DMS114 treated with DMSO at 0.1 percent for 48 hours (cell line): ENCODE data around the gene C10orf90.

Experiments used
- DNase-seq: peaks from one replicate; lab custom pipeline; 2025; ENCODE audit not compliant: unreplicated experiment; lab: John Stamatoyannopoulos, UW

C10orf90 gene, protein sequence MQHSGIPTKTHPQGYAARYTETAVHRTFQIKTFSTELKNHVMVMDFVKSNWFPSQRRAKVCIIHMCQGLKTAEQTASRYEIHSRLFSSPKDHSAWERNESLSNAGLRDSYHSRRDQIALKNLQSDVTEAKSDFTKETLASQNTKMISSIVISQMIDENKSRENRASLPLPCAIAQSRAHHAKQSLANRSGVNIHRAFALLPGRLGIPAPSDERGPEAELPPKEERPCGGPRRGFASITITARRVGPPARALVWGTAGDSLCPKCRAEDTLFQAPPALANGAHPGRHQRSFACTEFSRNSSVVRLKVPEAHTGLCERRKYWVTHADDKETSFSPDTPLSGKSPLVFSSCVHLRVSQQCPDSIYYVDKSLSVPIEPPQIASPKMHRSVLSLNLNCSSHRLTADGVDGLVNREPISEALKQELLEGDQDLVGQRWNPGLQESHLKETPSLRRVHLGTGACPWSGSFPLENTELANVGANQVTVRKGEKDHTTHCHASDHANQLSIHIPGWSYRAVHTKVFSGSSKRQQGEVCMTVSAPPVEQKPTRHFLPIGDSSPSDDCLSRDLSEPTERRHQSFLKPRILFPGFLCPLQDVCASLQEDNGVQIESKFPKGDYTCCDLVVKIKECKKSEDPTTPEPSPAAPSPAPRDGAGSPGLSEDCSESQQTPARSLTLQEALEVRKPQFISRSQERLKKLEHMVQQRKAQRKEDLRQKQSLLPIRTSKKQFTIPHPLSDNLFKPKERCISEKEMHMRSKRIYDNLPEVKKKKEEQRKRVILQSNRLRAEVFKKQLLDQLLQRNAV

DNA sequence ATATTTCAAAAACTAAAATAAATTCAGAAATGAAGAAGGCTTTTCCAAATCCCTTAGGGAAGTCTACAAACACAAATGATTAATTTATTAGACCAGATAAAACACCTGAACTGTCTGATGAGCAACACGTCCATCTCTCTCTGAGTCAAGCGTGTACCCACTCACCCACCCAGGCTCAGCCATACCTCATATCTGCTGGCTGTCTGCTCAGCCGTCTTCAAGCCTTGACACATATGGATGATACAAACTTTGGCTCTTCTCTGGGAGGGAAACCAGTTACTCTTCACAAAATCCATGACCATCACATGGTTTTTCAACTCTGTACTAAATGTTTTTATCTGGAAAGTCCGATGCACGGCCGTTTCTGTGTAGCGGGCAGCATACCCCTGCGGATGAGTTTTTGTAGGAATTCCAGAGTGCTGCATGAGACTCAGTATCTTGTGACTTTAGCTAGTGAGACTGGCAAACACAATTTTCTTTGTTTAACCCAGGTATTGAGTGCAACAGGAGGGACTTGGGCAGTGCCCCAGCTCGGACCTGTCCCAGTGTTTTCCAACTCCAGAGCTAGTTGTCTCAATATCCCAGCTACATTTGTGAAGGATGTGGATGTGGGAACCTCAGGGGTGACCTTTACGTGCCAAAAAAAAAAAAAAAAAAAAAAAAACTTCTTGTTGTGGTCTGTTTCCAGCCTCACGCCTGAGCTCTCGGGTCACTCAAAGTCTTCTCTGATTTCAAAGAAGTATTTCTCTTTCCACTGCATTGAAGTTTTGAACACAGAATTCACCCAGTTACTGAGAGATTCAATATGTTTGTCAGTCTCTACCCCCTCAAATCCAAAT is at the start of gene C10orf90:
Gene C10orf90 (minus strand): TSS at position 638 of the 839 bp plus-strand sequence. CDS start 213 bp downstream, at position 425.
- no peak for DNase-seq

DNA sequence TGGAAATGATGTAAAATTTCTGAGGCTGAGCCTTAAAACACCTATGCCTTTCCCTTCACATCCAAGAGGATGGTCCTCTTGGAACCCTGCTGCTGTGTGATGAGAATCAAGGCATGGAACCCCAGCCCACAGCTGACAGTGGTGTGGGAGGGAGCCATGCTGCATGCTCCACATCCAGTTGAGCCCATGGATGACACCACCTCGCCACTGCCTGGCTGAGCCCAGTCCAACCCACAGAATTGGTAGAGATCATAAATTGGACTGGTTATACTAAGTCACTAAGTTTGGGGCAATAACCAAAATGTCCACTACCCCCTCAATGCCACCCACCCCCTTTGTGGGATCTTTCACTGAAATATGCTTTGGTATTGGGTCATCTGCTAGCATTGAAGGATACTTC is 45.9 kb upstream of the C10orf90 start:
- no peak for DNase-seq

DNA sequence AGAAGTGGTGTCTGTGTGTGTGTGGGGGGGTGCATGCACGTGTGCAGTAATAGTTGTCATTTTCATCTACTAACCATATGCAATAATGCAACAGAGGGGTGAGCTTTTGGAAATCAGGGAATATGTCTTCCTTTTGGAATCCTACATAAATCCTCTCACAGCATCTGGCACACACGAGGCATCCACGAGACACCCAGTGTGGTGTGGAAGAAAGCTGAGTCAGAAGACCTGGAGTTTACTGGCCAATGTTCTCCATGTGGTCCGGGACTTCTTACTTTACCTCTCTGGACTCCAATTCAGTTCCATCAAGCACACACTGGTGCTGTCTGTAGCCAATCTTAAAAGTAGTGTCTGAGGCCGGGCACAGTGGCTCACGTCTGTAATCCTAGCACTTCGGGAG is 43.1 kb upstream of the C10orf90 start:
- no peak for DNase-seq

DNA sequence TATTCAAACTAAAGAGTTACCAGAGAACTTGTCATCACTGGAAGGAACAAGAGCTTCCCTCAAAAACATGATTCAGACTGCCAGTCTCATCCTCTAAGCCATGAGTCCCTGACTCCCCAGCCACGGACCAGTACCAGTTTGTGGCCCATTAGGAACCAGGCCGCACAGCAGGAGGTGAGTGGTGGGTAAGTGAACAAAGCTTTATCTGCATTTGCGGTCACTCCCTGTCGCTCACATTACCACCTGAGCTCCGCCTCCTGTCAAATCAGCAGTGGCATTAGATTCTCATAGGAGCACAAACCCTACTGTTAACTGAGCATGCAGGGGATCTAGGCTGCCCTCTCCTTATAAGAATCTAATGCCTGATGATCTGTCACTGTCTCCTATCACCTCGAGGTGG is 42.2 kb upstream of the C10orf90 start:
- DNase-seq = no peak

DNA sequence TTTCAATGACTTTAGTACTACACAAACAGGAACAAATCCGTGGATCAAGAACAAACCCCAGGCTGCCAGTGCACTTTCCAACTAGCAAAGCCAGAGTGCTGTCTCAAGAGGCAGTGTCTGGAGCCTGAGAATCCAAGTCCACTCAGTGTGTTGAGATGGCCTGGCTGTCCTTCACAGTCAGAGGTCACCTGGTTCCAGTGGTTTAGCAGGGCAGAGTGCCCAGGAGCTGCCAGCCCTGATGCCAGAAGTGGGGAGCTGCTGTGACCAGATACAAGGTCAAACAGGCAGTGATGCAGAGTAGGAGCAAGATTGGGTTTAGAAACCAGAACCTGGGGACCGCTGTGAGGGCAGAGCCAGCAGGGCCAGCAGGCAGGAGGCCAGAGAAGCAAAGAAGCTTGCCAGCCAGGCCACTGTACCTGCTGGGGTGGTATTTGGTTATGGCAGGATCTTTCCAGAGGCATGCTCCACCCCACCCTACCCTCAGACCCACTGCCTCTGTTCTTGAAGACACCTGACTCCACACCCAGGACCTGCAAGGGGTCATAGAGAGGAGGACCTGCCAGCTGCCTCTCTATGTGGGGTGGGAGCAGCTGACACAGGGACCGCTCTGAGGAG is 35.6 kb upstream of the C10orf90 start:
- DNase-seq = no peak

DNA sequence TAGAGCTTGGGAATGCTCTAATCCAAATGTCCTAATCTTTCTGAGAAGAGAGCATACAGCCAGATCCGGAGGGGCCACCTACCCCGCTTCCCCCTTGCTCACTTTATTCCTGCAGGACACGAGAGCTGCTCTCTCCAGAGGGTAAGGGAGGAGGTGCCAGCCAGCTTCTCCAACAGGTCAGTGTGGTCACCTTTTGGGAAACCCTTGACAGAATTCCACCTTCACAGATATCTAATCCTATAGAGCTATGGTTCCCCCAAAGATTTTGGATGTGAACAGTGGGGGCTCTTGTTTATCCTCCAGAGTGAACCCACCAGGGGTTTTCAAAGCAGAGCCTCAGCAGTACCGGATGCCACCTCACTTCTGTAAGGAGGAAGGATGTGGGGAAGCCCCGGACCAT is 34.6 kb upstream of the C10orf90 start:
- no peak for DNase-seq

DNA sequence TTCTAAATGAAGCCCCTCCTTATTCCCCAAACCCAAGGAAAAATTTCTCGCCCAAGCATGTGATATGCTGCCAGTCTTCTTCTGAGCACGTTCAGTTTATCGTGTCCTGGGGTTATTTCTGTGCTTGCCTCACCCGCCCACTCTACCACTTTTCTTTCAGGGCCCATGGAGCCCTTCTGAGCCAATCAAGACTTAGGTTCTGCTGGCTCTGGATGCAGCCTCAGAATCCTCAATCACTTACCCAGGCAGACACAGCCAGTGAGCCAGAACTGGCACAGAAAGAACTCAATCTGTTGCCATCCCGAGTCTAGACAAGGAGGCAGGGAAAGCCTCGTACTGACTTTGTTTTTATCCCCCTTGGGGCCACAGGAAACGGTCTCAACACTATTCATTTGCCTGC is 34.2 kb upstream of the C10orf90 start:
- no peak for DNase-seq

DNA sequence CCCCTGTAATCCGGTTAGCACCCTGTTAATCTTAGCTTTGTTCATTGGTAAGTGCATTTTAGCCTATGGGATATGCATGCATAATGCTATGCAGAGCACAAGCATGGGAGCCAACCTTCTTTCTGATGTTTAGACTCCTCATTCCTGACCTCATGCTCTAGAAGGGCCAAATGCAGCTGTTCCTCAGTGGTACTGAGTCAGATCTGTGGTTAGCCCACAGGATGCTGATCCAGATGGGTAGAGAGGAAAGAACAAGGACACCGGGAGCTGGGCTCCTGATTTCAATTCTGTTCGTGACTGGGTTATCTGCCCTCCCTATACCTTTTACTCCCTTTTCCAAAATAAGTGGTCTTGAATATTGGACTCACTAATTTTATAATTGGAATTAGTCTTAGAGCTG is 31.7 kb upstream of the C10orf90 start:
- DNase-seq = no peak

DNA sequence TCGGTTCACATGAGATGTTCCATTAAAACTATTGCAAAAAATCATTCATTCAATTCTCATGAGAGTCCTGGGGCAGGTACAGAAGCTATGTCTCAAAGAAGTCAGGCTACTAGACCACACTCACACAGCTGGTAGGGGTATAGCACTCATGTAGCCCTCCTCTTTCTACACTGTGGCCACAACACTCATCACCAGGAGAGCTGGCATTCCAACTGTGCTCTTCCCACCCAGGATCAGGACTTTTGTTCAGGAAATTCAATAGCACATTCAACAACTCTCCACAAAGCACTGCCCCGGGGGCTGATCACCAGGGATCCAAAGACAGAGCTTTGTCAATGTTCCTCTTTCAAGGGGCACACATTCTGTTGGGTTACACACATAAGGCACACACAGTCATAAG is 31.0 kb upstream of the C10orf90 start:
- DNase-seq = no peak

DNA sequence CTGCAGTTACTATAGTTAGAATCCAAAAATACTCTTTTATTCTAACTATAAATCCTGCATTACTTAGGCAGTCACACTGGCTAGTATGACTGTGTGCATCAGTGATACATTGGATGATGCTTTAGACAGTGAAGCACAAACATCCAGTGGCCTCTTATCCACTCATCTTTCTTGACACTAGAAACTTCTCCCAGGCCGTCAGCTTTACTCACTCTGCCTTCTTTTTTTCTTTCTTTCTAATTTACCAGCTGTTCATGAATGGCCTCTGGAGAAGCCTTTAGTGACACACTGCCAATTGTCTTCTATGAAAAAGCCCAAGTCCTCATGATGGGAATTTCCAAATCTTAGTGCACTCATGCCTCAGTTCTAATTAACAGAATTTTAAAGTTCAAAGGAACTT is 26.2 kb upstream of the C10orf90 start:
- DNase-seq = no peak

DNA sequence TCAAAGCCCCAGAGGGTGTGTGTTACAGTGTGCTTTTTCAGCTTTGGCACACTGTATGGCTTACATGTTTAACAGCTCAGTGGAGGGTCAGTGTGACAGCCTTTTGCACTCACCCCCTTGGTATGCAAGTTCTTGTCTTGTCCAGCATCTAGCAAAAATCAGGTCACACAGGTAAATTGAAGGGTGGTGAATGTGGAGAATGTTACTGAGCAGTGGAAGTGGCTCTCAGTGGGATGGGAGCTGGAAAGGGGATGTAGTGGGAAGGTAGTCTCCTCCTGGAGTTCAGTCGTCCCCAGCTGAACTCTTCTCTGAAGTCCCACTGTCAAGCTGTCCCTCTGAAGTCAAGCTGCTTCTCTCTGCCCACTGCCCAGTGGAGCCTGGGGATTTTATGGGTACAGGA is 21.0 kb upstream of the C10orf90 start:
- DNase-seq = no peak

DNA sequence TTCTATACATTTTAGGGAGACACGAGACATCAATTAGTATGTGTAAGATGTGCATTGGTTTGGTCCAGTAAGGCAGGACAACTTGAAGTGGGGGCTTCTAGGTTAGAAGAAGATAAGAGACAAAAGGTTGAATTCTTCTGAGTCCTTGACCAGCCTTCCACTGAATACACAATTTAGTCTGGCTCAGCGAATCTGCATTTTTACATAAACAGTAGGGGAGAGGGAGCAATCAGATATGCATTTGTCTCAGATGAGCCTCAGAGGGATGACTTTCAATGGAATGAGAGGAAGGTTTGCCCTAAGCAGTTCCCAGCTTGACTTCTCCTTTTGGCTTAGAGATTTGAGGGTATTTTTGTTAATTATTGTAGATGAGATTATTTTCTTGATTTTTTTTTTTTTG is 20.0 kb upstream of the C10orf90 start:
- DNase-seq = no peak

DNA sequence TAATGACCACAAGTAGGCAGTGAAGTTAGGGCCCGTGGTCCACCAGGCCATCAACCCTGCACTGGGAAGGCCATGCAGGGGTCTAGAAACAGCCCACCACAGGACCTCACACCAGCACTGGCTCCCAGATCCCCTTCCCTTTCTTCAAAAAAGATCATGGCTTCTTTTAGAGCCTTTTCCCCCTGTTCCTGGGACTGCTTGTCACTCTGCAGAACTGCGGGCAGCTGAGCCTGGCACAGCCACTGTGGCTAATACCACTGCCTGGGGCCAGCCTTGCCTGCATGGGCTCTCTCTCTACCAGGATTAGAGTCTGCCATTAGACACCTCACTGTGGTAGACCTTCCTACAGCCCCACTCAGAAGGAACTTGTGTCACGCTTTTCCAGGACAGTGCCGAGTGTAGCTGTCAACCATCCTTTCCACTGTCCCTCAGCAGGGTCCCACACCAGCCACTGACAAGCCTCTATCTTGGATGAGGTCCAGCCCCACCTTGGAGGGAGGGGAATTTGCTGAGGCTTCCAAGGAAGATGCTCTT is 19.0 kb upstream of the C10orf90 start:
- DNase-seq = no peak

DNA sequence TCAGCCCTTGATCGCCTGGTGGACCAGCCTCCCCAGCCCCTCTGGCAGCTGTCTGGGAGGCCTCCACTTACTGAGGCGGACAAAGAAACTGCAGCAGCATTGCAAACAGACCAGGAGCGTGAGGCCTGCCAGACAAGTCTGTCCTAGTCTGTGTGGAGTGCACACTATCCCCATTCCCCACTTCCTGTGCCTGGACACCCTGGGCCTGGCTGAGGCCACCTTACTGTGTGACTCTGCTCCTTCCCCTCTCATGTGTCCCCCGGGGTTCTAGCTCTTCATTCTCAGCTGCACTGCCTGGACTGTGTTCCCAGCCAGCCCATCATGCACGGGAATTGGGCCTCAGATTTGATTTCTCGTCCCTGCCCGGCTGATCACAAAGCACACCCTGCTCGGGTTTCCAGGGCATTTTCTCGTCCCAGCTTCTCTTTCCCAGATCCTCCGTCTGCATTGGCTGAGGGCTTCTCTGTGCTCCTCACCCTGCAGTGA is 16.7 kb upstream of the C10orf90 start:
- DNase-seq = no peak

DNA sequence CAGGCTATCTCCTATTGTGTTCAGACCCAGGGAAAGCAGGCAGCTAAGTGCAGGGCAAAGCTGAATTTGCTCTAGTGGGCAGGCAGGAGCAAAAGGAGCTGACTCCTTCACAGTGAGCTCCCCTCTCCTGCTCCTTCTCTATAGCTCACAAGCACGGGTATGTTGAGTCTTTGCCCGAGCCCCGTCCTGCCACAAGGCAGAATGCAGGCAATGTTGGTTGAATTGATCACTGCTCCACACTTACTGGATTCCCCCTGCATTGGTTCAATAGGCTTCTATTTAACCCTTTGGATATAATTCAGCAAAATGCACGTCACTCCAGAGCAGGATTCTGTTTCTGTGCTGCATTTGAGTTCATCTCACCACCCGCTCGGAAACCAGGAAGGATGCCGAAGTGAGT is 16.2 kb upstream of the C10orf90 start:
- no peak for DNase-seq

DNA sequence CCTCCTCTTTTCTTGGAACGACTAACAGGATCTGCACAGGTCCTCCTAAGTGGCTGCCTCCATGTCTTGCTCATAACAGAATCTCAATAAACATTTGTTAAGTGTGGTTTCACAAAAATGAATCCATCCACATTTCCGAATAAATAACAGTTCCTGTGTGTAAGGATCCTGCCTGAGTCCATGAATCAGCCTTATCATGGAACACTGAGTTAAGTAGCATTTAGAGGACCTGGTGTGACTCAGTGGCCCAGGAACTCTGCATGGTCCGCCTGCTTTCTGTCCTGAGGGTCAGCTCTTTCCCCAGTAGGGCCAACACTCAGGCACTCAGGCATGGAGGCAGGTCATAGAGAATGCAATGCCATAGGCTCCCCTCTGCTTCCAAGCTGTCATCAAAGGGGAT is 15.8 kb upstream of the C10orf90 start:
- DNase-seq = no peak

DNA sequence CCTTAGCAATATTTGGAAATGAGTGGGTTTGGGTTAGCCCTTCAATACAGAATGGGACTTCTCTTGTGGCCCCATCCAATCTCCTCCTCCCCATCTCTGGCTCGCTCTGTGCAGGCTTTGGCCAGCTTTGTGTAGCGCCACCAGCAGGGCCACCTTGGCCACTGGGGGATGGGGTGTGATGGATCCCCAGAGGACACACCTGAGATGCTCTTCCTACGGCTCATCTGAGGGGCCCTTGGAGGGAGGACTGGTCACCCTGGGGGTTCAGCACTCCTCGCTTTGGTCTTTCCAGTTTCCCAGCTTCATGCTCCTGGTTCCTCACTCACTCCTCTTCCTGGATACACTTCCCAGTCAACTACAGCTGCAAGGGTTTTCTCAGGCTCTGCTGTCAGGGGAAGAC is 15.3 kb upstream of the C10orf90 start:
- DNase-seq = no peak

DNA sequence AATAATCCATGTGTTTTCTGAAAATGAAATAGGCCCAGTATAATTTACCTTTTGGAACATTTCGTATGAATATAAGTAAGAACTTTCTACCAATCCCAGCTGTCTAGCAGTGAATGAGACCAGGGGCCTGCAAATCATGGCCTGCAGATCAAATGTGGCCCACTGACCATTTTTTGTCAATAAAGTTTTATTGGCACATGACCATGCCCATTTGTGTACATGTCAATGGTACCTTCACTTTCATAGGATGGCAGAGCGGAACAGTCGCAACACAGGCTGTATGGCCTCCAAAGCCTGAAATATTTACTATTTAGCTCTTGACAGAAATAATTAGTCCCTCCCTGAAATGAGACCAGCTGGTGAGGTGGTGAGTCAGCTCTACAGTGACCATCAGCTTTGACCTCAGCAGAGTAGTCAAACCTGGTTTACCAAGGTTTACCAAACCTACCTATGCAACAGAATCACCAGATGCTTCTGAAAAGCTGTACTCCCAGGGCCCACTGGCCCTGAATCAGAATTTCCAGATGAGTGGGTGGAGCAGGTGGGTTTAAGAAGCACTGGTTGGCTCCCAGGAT is 13.8 kb upstream of the C10orf90 start:
- no peak for DNase-seq

DNA sequence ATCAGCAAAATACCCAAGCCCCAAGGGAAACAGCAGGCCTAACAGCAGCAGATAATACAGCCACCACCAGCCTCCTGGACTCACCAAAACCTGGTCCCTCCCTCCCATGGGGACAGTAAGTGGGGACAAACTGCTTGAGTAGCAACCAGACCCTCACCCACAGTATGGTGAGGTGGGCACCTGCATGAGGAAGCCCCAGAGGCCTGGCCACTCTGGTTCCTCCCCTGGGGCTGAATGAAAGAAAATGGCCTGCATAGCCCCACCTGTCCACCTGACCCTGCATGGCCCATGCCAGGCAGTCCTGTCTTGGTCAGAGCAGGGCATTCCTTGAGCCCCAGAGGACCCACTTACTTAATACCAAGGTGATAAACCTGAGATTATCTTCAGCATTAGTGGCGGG is 13.0 kb upstream of the C10orf90 start:
- no peak for DNase-seq
